A549 (cell line): ENCODE results near the gene PLAA. TPM values are rescaled to one million over a fixed set of nuclear protein-coding genes. Genes with fewer than 3 reads are reported as not detected.

Experiments used
- ATAC-seq, 2 experiments: fragments of 200-7000 bp in 1 of 2; fragments of >200 bp in 1 of 2; cut with Nextera tagmentation in 1 of 2; cut with Tn5 transposase in 1 of 2; 3 replicates each; pipeline versions ENCODE4 v1.8.0 to v1.9.1; 2018 to 2020; ENCODE audit warnings: mild to moderate bottlenecking in 1 of 2, moderate library complexity in 1 of 2
- CTCF ChIA-PET: fragments of 300-600 bp; sonication (Branson Sonifier 250); formaldehyde crosslinking; extraction: SDS; loops from one replicate; lab custom pipeline; 2021; ENCODE audit warnings: antibody characterized with exemption, inconsistent platforms; lab: Yijun Ruan, JAX
- POLR2A ChIA-PET: fragments of 350-600 bp; formaldehyde crosslinking; extraction: SDS; loops from one replicate; lab custom pipeline; 2021; ENCODE audit warnings: antibody characterized with exemption, inconsistent platforms; lab: Yijun Ruan, JAX
- DNase-seq, 2 experiments: peaks; one replicate each; pipeline versions ENCODE4 v3.0.0 to v3.0.0-alpha.2; 2011 to 2016; ENCODE audit warnings: low read depth in 1 of 2, low spot score in 1 of 2
- FAIRE-seq: peaks from 2 replicates; lab custom pipeline; 2011; peaks lifted over from hg19 to GRCh38; lab: Jason Lieb, UNC
- H3K27ac ChIP-seq, 2 experiments: fragments of >200 bp; sonication (Bioruptor Twin); formaldehyde crosslinking; 3 replicates each; pipeline ENCODE4 v1.5.1; 2016 to 2017
- H3K4me1 ChIP-seq: fragments of >200 bp; sonication (Bioruptor Twin); formaldehyde crosslinking; 3 replicates; pipeline ENCODE4 v1.6.1; 2016
- H3K4me2 ChIP-seq: fragments of >200 bp; sonication (Bioruptor Twin); formaldehyde crosslinking; 3 replicates; pipeline ENCODE4 v1.6.1; 2016
- H3K4me3 ChIP-seq: fragments of >200 bp; sonication (Bioruptor Twin); formaldehyde crosslinking; 3 replicates; pipeline ENCODE4 v1.5.1; 2016
- H3K9me3 ChIP-seq: fragments of >200 bp; sonication (Bioruptor Twin); formaldehyde crosslinking; 3 replicates; pipeline ENCODE4 v1.6.1; 2016
- BHLHE40 ChIP-seq: IDR thresholded peaks from 2 replicates; pipeline ENCODE4 v1.6.1; 2012; ENCODE audit warnings: low read depth, low read length, inconsistent platforms
- CBX2 ChIP-seq: fragments of 200-600 bp; sonication (generic); IDR thresholded peaks from 2 replicates; pipeline ENCODE4 v1.6.1; 2016; ENCODE audit warnings: low read depth, mild to moderate bottlenecking, borderline replicate concordance
- CBX8 ChIP-seq: fragments of 200-600 bp; sonication (generic); IDR thresholded peaks from 2 replicates; pipeline ENCODE4 v1.6.1; 2016
- CEBPB ChIP-seq, 2 experiments: fragments of >200 bp in 1 of 2; sonication (Bioruptor Twin) in 1 of 2; formaldehyde crosslinking in 1 of 2; IDR thresholded peaks; 2 replicates each; pipeline ENCODE4 v1.6.1; 2012 to 2016
- CHD2 ChIP-seq: fragments of 150-350 bp; IDR thresholded peaks from 2 replicates; pipeline ENCODE4 v1.6.1; 2014; ENCODE audit warnings: low read length; ENCODE audit not compliant: partially characterized antibody
- EHMT2 ChIP-seq: fragments of 200-600 bp; sonication (generic); IDR thresholded peaks from 2 replicates; pipeline ENCODE4 v1.6.1; 2016; ENCODE audit warnings: antibody characterized with exemption, low read depth, mild to moderate bottlenecking, moderate library complexity
- EP300 ChIP-seq, 2 experiments: fragments of >200 bp; sonication (Bioruptor Twin); formaldehyde crosslinking; IDR thresholded peaks; 2 replicates in 1 of 2; 3 replicates in 1 of 2; pipeline ENCODE4 v1.6.1; 2016 to 2017
- FOSL2 ChIP-seq, 2 experiments: fragments of 450-650 bp in 1 of 2; fragments of >200 bp in 1 of 2; sonication (Bioruptor Twin) in 1 of 2; formaldehyde crosslinking; IDR thresholded peaks; 2 replicates each; pipeline versions ENCODE4 v1.5.0 to v1.6.1; 2016 to 2020; ENCODE audit warnings: mild to moderate bottlenecking in 1 of 2, moderate library complexity in 1 of 2
- GATA3 ChIP-seq: IDR thresholded peaks from 2 replicates; pipeline ENCODE4 v1.6.1; 2012; ENCODE audit warnings: borderline replicate concordance
- HOXA7 ChIP-seq: fragments of 250-450 bp; sonication (Bioruptor Pico); IDR thresholded peaks from 2 replicates; pipeline ENCODE4 v1.5.0; 2020; ENCODE audit warnings: mild to moderate bottlenecking, moderate library complexity
- HOXB13 ChIP-seq: fragments of 250-450 bp; sonication (Bioruptor Pico); IDR thresholded peaks from 2 replicates; pipeline ENCODE4 v1.5.0; 2020; ENCODE audit warnings: low read depth, mild to moderate bottlenecking, moderate library complexity
- HOXB5 ChIP-seq: fragments of 250-450 bp; sonication (Bioruptor Pico); IDR thresholded peaks from 2 replicates; pipeline ENCODE4 v1.5.0; 2020; ENCODE audit warnings: mild to moderate bottlenecking, moderate library complexity
- JUN ChIP-seq, 2 experiments: fragments of >200 bp; sonication (Bioruptor Twin); formaldehyde crosslinking; IDR thresholded peaks; 2 replicates in 1 of 2; 3 replicates in 1 of 2; pipeline ENCODE4 v1.6.1; 2016 to 2017
- JUNB ChIP-seq: fragments of >200 bp; sonication (Bioruptor Twin); formaldehyde crosslinking; IDR thresholded peaks from 2 replicates; pipeline ENCODE4 v1.6.1; 2016
- KDM5A ChIP-seq: fragments of 200-600 bp; sonication (generic); IDR thresholded peaks from 2 replicates; pipeline ENCODE4 v1.6.1; 2016; ENCODE audit warnings: antibody characterized with exemption, mild to moderate bottlenecking
- MAFK ChIP-seq: fragments of 450-650 bp; IDR thresholded peaks from 2 replicates; pipeline ENCODE4 v1.6.1; 2014; ENCODE audit not compliant: partially characterized antibody
- MAZ ChIP-seq: fragments of 150-350 bp; IDR thresholded peaks from 2 replicates; pipeline ENCODE4 v1.6.1; 2014; ENCODE audit warnings: antibody characterized with exemption, low read depth, low read length, borderline replicate concordance
- MYC ChIP-seq: IDR thresholded peaks from 2 replicates; pipeline ENCODE4 v1.6.1; 2012; ENCODE audit warnings: mild to moderate bottlenecking, inconsistent platforms, low read length, improper control_type of control experiment, borderline replicate concordance
- NFE2L2 ChIP-seq: fragments of 150-350 bp; conservative IDR thresholded peaks from 2 replicates; pipeline ENCODE4 v1.6.1; 2014; ENCODE audit warnings: low read length
- NPAS2 ChIP-seq: fragments of 250-450 bp; sonication (Bioruptor Pico); IDR thresholded peaks from 2 replicates; pipeline ENCODE4 v1.8.0; 2022; ENCODE audit warnings: mild to moderate bottlenecking, moderate library complexity, borderline replicate concordance
- NR3C1 ChIP-seq: fragments of >200 bp; sonication (Bioruptor Twin); formaldehyde crosslinking; IDR thresholded peaks from 3 replicates; pipeline ENCODE4 v1.6.1; 2017
- PHF8 ChIP-seq: fragments of 200-600 bp; sonication (generic); IDR thresholded peaks from 2 replicates; pipeline ENCODE4 v1.6.1; 2016; ENCODE audit warnings: low read depth, mild to moderate bottlenecking, antibody characterized with exemption, moderate library complexity, borderline replicate concordance
- POLR2A ChIP-seq: IDR thresholded peaks from 2 replicates; pipeline ENCODE4 v1.6.1; 2012; ENCODE audit warnings: mild to moderate bottlenecking, low read length
- POLR2AphosphoS2 ChIP-seq: conservative IDR thresholded peaks from 2 replicates; pipeline ENCODE4 v1.6.1; 2012; ENCODE audit warnings: low read length, improper control_type of control experiment, inconsistent platforms
- RAD21 ChIP-seq, 2 experiments: fragments of >200 bp in 1 of 2; sonication (Bioruptor Twin) in 1 of 2; formaldehyde crosslinking in 1 of 2; IDR thresholded peaks in 1 of 2; conservative IDR thresholded peaks in 1 of 2; 2 replicates in 1 of 2; 3 replicates in 1 of 2; pipeline ENCODE4 v1.6.1; 2012 to 2018; ENCODE audit warnings: inconsistent platforms in 1 of 2
- RCOR1 ChIP-seq: fragments of 150-350 bp; IDR thresholded peaks from 2 replicates; pipeline ENCODE4 v1.6.1; 2014; ENCODE audit warnings: antibody characterized with exemption, low read length, low read depth
- SREBF2 ChIP-seq: fragments of 450-650 bp; IDR thresholded peaks from 2 replicates; pipeline ENCODE4 v1.6.1; 2014; ENCODE audit warnings: mild to moderate bottlenecking, moderate library complexity
- TFCP2L1 ChIP-seq: fragments of 250-450 bp; sonication (Bioruptor Pico); IDR thresholded peaks from 2 replicates; pipeline ENCODE4 v1.5.0; 2021; ENCODE audit warnings: mild to moderate bottlenecking
- ZC3H11A ChIP-seq: fragments of 450-650 bp; IDR thresholded peaks from 2 replicates; pipeline ENCODE4 v1.6.1; 2014; ENCODE audit warnings: antibody characterized with exemption, mild to moderate bottlenecking
- ZFP36 ChIP-seq: fragments of 450-650 bp; IDR thresholded peaks from 2 replicates; pipeline ENCODE4 v1.6.1; 2014; ENCODE audit warnings: borderline replicate concordance; ENCODE audit not compliant: partially characterized antibody
- ZNF302 ChIP-seq: fragments of 250-450 bp; sonication (Bioruptor Pico); IDR thresholded peaks from 2 replicates; pipeline ENCODE4 v1.9.0; 2021; ENCODE audit warnings: inconsistent platforms, mild to moderate bottlenecking, moderate library complexity
- WGBS: methylation state at CpG from one replicate; pipeline ENCODE4 v1.1.6; 2017; ENCODE audit errors: missing lambda C conversion rate; 5-methylcytosine and 5-hydroxymethylcytosine counted together
- polyA minus RNA-seq: library from RNA; depleted of rRNA, polyadenylated mRNA; stranded (reverse); fragments of >200 nt; gene quantifications from 2 replicates; pipeline ENCODE4 v1.2.3, GENCODE V29; 2011; rRNA and poly(A)+ RNA removed
- polyA plus RNA-seq, 4 experiments: library from polyadenylated mRNA; depleted of rRNA in 3 of 4; stranded (reverse); fragments of >200 nt; fragmentation: RNase III in 1 of 4; extraction: RNeasy Plus Mini Kit Qiagen cat#74134 plus additional on column Dnase treatment in 1 of 4; gene quantifications; 2 replicates in 3 of 4; 3 replicates in 1 of 4; pipeline ENCODE4 v1.2.3, GENCODE V29; 2011 to 2017
- TF ChIP-seq, protein P1 (sequence below): fragments of >200 bp; sonication (Bioruptor Twin); formaldehyde crosslinking; IDR thresholded peaks from 3 replicates; pipeline ENCODE4 v1.5.1; 2016
- TF ChIP-seq, protein P2 (sequence below): fragments of >200 bp; sonication (Bioruptor Twin); formaldehyde crosslinking; IDR thresholded peaks from 2 replicates; pipeline ENCODE4 v1.6.1; 2016
- TF ChIP-seq, protein P3 (sequence below): IDR thresholded peaks from 2 replicates; pipeline ENCODE4 v1.6.1; 2012
- TF ChIP-seq, protein P4 (sequence below): fragments of 250-450 bp; sonication (Bioruptor Pico); IDR thresholded peaks from 2 replicates; pipeline ENCODE4 v1.5.0; 2021; ENCODE audit warnings: mild to moderate bottlenecking, moderate library complexity, borderline replicate concordance

The PLAA gene
- polyA plus RNA-seq (2011; rRNA removed): 22.5 and 25.5 TPM in 2 replicates
- 11.7 and 14.0 TPM in 2 replicates for polyA plus RNA-seq (2012; cell fraction: cytosol; rRNA removed)
- 12.9 and 14.5 TPM in 2 replicates for polyA plus RNA-seq (2012; cell fraction: nucleus; rRNA removed)
- polyA plus RNA-seq (2017; fragmentation: RNase III; extraction: RNeasy Plus Mini Kit Qiagen cat#74134 plus additional on column Dnase treatment): 37.5 to 39.8 TPM (median 38.4 TPM) in 3 replicates
- 16.6 and 26.6 TPM in 2 replicates for polyA minus RNA-seq

DNA sequence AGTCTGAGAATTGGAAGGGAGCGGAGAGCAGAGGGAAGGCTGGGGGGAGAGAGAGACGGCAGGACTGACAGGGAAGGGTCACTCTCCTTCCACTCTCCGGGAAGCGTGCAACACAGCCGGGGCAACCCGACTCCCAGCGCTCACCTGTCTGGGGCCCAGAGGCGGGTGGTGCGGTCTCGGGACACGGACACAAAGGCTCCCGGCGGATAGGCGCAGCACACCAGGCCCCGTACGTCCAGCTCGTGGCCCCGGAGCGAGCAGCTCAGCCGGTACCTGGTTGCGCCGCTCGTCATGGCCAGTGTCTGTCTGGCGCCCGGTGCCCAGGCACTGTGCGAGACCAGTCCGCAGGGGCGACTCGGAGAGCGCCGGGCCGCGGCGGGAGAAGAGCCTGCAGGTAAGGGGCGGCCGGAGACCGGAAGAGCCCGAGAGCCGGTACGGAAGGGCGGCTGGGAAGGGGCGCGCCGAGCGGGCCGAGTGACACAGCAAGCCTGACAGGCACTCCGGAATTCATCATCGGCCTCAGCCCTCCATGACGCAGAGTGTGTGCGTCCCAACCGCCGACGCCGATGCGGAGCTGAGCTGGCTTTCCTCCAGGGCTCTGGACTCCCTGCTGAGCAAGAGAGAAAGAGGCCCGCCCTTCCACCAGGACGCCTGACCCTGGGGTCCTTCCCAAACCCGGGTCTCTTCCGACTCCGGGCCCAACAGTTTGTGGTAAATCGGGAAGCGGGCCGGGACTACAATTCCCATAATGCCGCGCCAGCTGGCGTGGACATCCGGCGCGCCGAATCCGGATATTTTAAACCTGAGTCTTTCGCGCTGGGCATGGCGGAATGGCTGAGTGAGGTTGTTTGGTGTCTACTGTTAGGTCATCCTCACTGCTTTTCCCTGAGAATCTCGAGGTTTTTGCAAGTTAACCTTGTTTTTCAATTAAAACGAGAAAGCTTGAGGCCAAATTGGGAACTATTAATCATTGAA is at the start of gene PLAA:
TSS of gene PLAA (minus strand) at position 490 of the 975 bp plus-strand sequence. CDS start at position 293, 197 bp downstream.
- H3K27ac ChIP-seq: peak within 1 kb of the TSS; percentile 96 to 100
- H3K9me3 ChIP-seq: no peaks in the 10 kb centered on the region
- WGBS: under 1% methylated on average over 26 of the region's 76 CpGs
- DNase-seq (peak; percentile 91 to 94), ATAC-seq (peak; percentile 99), FAIRE-seq (no peak)
- ChIA-PET POLR2A (interaction anchor here (1.9 to 2.3 kb wide), 2 partner anchors 9 to 54 kb away, joined by 15 to 31 read pairs; partner anchors contain the start of genes CAAP1 and IFT74), CTCF (interaction anchor here (0.6 to 1.7 kb wide), 2 partner anchors 9 to 29 kb away, joined by 3 to 5 read pairs; no protein-coding TSS in a partner anchor)
- peak within 1 kb of the TSS; percentile 95 for H3K4me2 ChIP-seq
- H3K4me3 ChIP-seq: peak within 1 kb of the TSS; percentile 79
- H3K4me1 ChIP-seq: peaks cover 17% of the 10 kb centered on the region
- TF ChIP-seq FOSL2 (IDR thresholded peaks at IDR 0.05) (no peak), FOSL2 (CRISPR knock-in tag; IDR thresholded peaks at IDR 0.05) (peak; percentile 29), MAZ (no peak), JUN (IDR thresholded peaks at IDR 0.05) (peak; percentile 77 to 86; a peak in 4 of 5 replicates), RAD21 (conservative IDR thresholded peaks at IDR 0.05 in 1 of 2, IDR thresholded peaks at IDR 0.05 in 1 of 2) (no peak), ZNF302 (CRISPR knock-in tag) (no peak), HOXB13 (no peak), KDM5A (peak; percentile 63), MAFK (peak; percentile 74), CHD2 (no peak), JUNB (no peak), MYC (peak; percentile 51; the same call in 1 of the 2 replicates), ZFP36 (no peak), HOXA7 (no peak), CBX2 (no peak), NFE2L2 (no peak), PHF8 (peak; percentile 33; the same call in 1 of the 2 replicates), RCOR1 (no peak), SREBF2 (no peak), GATA3 (no peak), NPAS2 (CRISPR knock-in tag) (no peak), POLR2AphosphoS2 (no peak), EP300 (IDR thresholded peaks at IDR 0.05) (no peak), CEBPB (IDR thresholded peaks at IDR 0.05) (no peak), TFCP2L1 (CRISPR knock-in tag) (no peak), POLR2A (no peak; the same call in none of the 2 replicates), NR3C1 (no peak), EHMT2 (no peak), CBX8 (no peak), BHLHE40 (no peak), HOXB5 (CRISPR knock-in tag) (no peak), ZC3H11A (no peak)
- TF ChIP-seq, protein P1, sequence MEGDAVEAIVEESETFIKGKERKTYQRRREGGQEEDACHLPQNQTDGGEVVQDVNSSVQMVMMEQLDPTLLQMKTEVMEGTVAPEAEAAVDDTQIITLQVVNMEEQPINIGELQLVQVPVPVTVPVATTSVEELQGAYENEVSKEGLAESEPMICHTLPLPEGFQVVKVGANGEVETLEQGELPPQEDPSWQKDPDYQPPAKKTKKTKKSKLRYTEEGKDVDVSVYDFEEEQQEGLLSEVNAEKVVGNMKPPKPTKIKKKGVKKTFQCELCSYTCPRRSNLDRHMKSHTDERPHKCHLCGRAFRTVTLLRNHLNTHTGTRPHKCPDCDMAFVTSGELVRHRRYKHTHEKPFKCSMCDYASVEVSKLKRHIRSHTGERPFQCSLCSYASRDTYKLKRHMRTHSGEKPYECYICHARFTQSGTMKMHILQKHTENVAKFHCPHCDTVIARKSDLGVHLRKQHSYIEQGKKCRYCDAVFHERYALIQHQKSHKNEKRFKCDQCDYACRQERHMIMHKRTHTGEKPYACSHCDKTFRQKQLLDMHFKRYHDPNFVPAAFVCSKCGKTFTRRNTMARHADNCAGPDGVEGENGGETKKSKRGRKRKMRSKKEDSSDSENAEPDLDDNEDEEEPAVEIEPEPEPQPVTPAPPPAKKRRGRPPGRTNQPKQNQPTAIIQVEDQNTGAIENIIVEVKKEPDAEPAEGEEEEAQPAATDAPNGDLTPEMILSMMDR: no peak
- TF ChIP-seq, protein P2, sequence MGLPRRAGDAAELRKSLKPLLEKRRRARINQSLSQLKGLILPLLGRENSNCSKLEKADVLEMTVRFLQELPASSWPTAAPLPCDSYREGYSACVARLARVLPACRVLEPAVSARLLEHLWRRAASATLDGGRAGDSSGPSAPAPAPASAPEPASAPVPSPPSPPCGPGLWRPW: no peak
- TF ChIP-seq, protein P3, sequence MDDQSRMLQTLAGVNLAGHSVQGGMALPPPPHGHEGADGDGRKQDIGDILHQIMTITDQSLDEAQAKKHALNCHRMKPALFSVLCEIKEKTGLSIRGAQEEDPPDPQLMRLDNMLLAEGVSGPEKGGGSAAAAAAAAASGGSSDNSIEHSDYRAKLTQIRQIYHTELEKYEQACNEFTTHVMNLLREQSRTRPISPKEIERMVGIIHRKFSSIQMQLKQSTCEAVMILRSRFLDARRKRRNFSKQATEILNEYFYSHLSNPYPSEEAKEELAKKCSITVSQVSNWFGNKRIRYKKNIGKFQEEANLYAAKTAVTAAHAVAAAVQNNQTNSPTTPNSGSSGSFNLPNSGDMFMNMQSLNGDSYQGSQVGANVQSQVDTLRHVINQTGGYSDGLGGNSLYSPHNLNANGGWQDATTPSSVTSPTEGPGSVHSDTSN: peak; percentile 27; the same call in 1 of the 2 replicates
- TF ChIP-seq, protein P4, sequence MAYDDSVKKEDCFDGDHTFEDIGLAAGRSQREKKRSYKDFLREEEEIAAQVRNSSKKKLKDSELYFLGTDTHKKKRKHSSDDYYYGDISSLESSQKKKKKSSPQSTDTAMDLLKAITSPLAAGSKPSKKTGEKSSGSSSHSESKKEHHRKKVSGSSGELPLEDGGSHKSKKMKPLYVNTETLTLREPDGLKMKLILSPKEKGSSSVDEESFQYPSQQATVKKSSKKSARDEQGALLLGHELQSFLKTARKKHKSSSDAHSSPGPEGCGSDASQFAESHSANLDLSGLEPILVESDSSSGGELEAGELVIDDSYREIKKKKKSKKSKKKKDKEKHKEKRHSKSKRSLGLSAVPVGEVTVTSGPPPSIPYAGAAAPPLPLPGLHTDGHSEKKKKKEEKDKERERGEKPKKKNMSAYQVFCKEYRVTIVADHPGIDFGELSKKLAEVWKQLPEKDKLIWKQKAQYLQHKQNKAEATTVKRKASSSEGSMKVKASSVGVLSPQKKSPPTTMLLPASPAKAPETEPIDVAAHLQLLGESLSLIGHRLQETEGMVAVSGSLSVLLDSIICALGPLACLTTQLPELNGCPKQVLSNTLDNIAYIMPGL (CRISPR knock-in tag): no peak; the same call in 1 of the 2 replicates
